Neural cell (in vitro differentiated cells): Measurements from ENCODE around the gene IL31RA. TPM values are rescaled to one million over a fixed set of nuclear protein-coding genes. Genes with fewer than 3 reads are reported as not detected.

Experiments
- H2AFZ ChIP-seq: fragments of 200-600, 300-800 bp; sonication (generic), shearing (Covaris generic); 2 replicates; pipeline ENCODE4 v1.6.0; 2014; ENCODE audit warnings: low read depth, mild to moderate bottlenecking, antibody characterized with exemption, low read length, moderate library complexity
- H3F3A ChIP-seq: fragments of 200-600 bp; shearing (Covaris generic); 2 replicates; pipeline ENCODE4 v1.6.1; 2016; ENCODE audit warnings: mild to moderate bottlenecking, moderate library complexity, mixed read lengths, antibody characterized with exemption, low read length; ENCODE audit not compliant: insufficient read depth, poor library complexity, severe bottlenecking
- H3K27ac ChIP-seq: fragments of 200-600, 300-800 bp; sonication (generic), shearing (Covaris generic); 2 replicates; pipeline ENCODE4 v1.5.1; 2014; ENCODE audit warnings: mild to moderate bottlenecking, low read length, moderate library complexity
- H3K27me3 ChIP-seq: fragments of 300-800, 200-600 bp; sonication (generic), shearing (Covaris generic); 2 replicates; pipeline ENCODE4 v1.6.0; 2014; ENCODE audit warnings: mild to moderate bottlenecking, low read depth, low read length, moderate library complexity; ENCODE audit not compliant: insufficient read depth
- H3K36me3 ChIP-seq: fragments of 300-800, 200-600 bp; sonication (generic), shearing (Covaris generic); 2 replicates; pipeline ENCODE4 v1.5.1; 2014; ENCODE audit warnings: mild to moderate bottlenecking, antibody characterized with exemption, low read length, moderate library complexity; ENCODE audit not compliant: insufficient read depth
- H3K4me2 ChIP-seq: fragments of 300-800, 200-600 bp; sonication (generic), shearing (Covaris generic); 2 replicates; pipeline ENCODE4 v1.6.0; 2014; ENCODE audit warnings: mild to moderate bottlenecking, low read length
- H3K4me3 ChIP-seq: fragments of 300-800, 200-600 bp; sonication (generic), shearing (Covaris generic); 2 replicates; pipeline ENCODE4 v1.5.1; 2014; ENCODE audit warnings: mild to moderate bottlenecking, low read length, moderate library complexity
- H3K79me2 ChIP-seq: fragments of 200-600 bp; shearing (Covaris generic); replicated peaks from 2 replicates; pipeline ENCODE4 v1.6.0; 2014; ENCODE audit warnings: mild to moderate bottlenecking, low read length, moderate library complexity; ENCODE audit not compliant: insufficient read depth
- H3K9ac ChIP-seq: fragments of 300-800, 200-600 bp; sonication (generic), shearing (Covaris generic); 2 replicates; pipeline ENCODE4 v1.6.1; 2016; ENCODE audit warnings: mild to moderate bottlenecking, low read length, mixed read lengths
- H3K9me2 ChIP-seq: fragments of 200-600 bp; shearing (Covaris generic); 2 replicates; pipeline ENCODE4 v1.6.1; 2016; ENCODE audit warnings: mild to moderate bottlenecking, low read length, mixed read lengths; ENCODE audit not compliant: insufficient read depth
- H3K9me3 ChIP-seq: fragments of 200-600, 300-800 bp; sonication (generic), shearing (Covaris generic); 2 replicates; pipeline ENCODE4 v1.6.1; 2016; ENCODE audit warnings: mild to moderate bottlenecking, mixed run types, low read length, moderate library complexity, mixed read lengths
- H4K20me1 ChIP-seq: fragments of 200-600 bp; shearing (Covaris generic); 2 replicates; pipeline ENCODE4 v1.6.1; 2016; ENCODE audit warnings: mild to moderate bottlenecking, mixed run types; ENCODE audit not compliant: insufficient read depth
- CTCF ChIP-seq: fragments of 450-650 bp; IDR thresholded peaks from 2 replicates; pipeline ENCODE4 v1.5.1; 2014; ENCODE audit warnings: antibody characterized with exemption, mild to moderate bottlenecking, moderate library complexity; ENCODE audit not compliant: poor library complexity, severe bottlenecking
- EP300 ChIP-seq: fragments of 450-650 bp; conservative IDR thresholded peaks from 2 replicates; pipeline ENCODE4 v1.6.1; 2014; ENCODE audit warnings: antibody characterized with exemption, mild to moderate bottlenecking, moderate library complexity; ENCODE audit not compliant: poor library complexity, severe bottlenecking
- EZH2 ChIP-seq: fragments of 200-600, 300-800 bp; shearing (Covaris generic), sonication (generic); IDR thresholded peaks from 2 replicates; pipeline ENCODE4 v1.6.1; 2014; ENCODE audit warnings: antibody characterized with exemption, low read length, borderline replicate concordance, mild to moderate bottlenecking; ENCODE audit not compliant: insufficient read depth, poor library complexity, severe bottlenecking
- MXI1 ChIP-seq: fragments of 450-650 bp; conservative IDR thresholded peaks from 2 replicates; pipeline ENCODE4 v1.6.1; 2014; ENCODE audit warnings: antibody characterized with exemption, mild to moderate bottlenecking; ENCODE audit not compliant: poor library complexity, severe bottlenecking
- POLR2AphosphoS5 ChIP-seq: IDR thresholded peaks from 2 replicates; pipeline ENCODE4 v1.6.1; 2012
- RAD21 ChIP-seq: fragments of 450-650 bp; conservative IDR thresholded peaks from 2 replicates; pipeline ENCODE4 v1.6.1; 2014; ENCODE audit warnings: antibody characterized with exemption, mild to moderate bottlenecking, moderate library complexity
- REST ChIP-seq: IDR thresholded peaks from 2 replicates; pipeline ENCODE4 v1.6.1; 2012; ENCODE audit warnings: borderline replicate concordance
- SMC3 ChIP-seq: fragments of 450-650 bp; conservative IDR thresholded peaks from 2 replicates; pipeline ENCODE4 v1.6.1; 2014; ENCODE audit warnings: antibody characterized with exemption, mild to moderate bottlenecking, moderate library complexity; ENCODE audit not compliant: poor library complexity
- TAF1 ChIP-seq: IDR thresholded peaks from 2 replicates; pipeline ENCODE4 v1.6.1; 2012; ENCODE audit warnings: low read depth
- polyA plus RNA-seq: library from polyadenylated mRNA; depleted of rRNA; stranded (reverse); fragments of >200 nt; gene quantifications from 2 replicates; pipeline ENCODE4 v1.2.3, GENCODE V29; 2014

IL31RA gene
- polyA plus RNA-seq, 1 donor from 2014 or later = not detected

- no peak overlapping the region for H2AFZ ChIP-seq
- no peaks in the 10 kb centered on the region for H3K79me2 ChIP-seq
- H3K9ac ChIP-seq = no peak overlapping the region
- no peaks in the 10 kb centered on the region for H3F3A ChIP-seq
- H3K4me3 ChIP-seq = no peak overlapping the region
- no peak overlapping the region for H3K4me2 ChIP-seq
- no peaks in the 10 kb centered on the region for H3K27me3 ChIP-seq
- no peaks in the 10 kb centered on the region for H3K36me3 ChIP-seq
- no peaks in the 10 kb centered on the region for H3K9me2 ChIP-seq
- no peaks in the 10 kb centered on the region for H4K20me1 ChIP-seq
- no peak for TF ChIP-seq POLR2AphosphoS5
- TF ChIP-seq SMC3 = no peak
- no peak for TF ChIP-seq CTCF
- TF ChIP-seq EZH2 = no peak
- no peak for TF ChIP-seq RAD21
- no peak for TF ChIP-seq MXI1
- no peak for TF ChIP-seq EP300
- TF ChIP-seq REST = no peak
- no peak for TF ChIP-seq TAF1
- H3K9me3 ChIP-seq = no peaks in the 10 kb centered on the region
- no peak overlapping the region for H3K27ac ChIP-seq
Measured at GRCh38 chr5:55925181-55925580, 74.0 kb downstream of the IL31RA start.

GRCh38 chr5:55925712-55926111 is 74.6 kb downstream of the IL31RA start:
- Histone ChIP-seq H3K9ac (no peak overlapping the region), H3K36me3 (no peaks in the 10 kb centered on the region), H3K27me3 (no peaks in the 10 kb centered on the region), H4K20me1 (no peaks in the 10 kb centered on the region), H3K9me3 (no peaks in the 10 kb centered on the region), H3K4me2 (no peak overlapping the region), H3K4me3 (no peak overlapping the region), H3K27ac (no peak overlapping the region), H2AFZ (no peak overlapping the region), H3K79me2 (no peaks in the 10 kb centered on the region), H3K9me2 (no peaks in the 10 kb centered on the region), H3F3A (no peaks in the 10 kb centered on the region)
- TF ChIP-seq EZH2 (no peak), REST (no peak), EP300 (no peak)
